ENCODE data around the gene TAGLN3.

DNA sequence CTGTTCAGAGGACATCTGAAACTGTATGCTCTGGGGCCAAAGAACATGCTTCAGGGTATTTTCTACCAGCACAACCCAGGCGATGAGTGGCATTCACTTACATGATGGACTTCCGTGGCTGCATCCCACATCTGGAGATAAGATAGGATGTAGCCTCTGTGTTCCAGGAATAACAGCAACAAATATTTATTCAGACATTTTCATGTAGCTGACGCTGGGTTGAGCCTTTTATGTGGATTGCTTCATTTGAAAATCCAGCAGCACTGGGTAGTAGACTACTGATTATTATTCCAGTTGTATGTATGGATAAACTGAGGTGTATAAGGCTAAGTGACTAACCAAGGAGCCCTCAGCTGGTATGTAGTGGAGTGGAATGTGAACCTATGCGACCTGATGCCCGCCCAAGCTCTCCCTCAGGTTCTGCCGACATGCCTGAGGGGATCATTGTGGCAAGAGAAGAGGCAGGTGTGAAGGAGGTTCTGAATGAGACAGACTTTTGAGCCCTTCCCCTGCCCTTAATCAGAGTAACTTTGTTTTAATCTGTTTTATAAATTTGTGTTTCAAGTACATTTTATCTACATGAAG is 45.8 kb upstream of the TAGLN3 start:
- TF ChIP-seq, protein P1, sequence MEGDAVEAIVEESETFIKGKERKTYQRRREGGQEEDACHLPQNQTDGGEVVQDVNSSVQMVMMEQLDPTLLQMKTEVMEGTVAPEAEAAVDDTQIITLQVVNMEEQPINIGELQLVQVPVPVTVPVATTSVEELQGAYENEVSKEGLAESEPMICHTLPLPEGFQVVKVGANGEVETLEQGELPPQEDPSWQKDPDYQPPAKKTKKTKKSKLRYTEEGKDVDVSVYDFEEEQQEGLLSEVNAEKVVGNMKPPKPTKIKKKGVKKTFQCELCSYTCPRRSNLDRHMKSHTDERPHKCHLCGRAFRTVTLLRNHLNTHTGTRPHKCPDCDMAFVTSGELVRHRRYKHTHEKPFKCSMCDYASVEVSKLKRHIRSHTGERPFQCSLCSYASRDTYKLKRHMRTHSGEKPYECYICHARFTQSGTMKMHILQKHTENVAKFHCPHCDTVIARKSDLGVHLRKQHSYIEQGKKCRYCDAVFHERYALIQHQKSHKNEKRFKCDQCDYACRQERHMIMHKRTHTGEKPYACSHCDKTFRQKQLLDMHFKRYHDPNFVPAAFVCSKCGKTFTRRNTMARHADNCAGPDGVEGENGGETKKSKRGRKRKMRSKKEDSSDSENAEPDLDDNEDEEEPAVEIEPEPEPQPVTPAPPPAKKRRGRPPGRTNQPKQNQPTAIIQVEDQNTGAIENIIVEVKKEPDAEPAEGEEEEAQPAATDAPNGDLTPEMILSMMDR (IDR thresholded peaks at IDR 0.05; ENCODE audit: insufficient read depth, low read length, poor library complexity, severe bottlenecking) = no peak
- no peak for TF ChIP-seq EZH2phosphoT487 (conservative IDR thresholded peaks at IDR 0.05; ENCODE audit: low read length)

Measured in SU-DHL-6 (cell line).